ENCODE data around the gene MAPKAPK3.

DNA sequence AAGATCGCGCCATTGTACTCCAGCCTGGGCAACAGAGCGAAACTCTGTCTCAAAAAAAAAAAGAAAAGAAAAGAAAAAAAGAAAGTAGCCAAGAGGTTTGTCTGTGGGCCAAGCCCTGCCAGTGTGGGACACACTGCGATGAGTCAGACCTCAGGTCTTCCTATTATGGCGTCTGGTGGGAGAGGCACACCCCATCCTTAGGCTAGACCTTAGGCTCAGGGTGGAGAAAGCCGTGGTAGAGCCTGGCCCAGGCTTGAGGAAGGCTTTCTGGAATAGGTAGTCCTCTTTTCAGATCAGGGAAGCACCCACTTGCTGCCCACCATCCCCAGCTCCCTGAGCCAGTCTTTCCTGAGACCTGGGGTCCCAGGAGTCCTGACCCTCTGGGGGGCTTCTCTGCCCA is 41.6 kb upstream of the MAPKAPK3 start:
- TF ChIP-seq CTCF (IDR thresholded peaks at IDR 0.05) (no peak), POLR2A (IDR thresholded peaks at IDR 0.05) (no peak)

Measured in vagina (tissue), 2 donors.